Limb (tissue), 2 donors: ENCODE results near the gene CD320.
A peak's percentile ranks its signal among the peaks of the same experiment; 100 is the strongest.
"Not testable (repeated sequence)": the region's sequence is repeated elsewhere in the genome, so short reads cannot be mapped to it uniquely, and the experiment has no call there.

Source experiments
- DNase-seq, 2 donors: peaks; one replicate each; pipeline ENCODE4 v3.0.0-alpha.2; 2016; ENCODE audit errors: extremely low spot score in 2 of 2

CD320 gene

GRCh38 chr19:8333767-8334457 lies 25.8 kb upstream of the CD320 start:
- DNase-seq, result no peak

GRCh38 chr19:8332976-8333766 lies 25.0 kb upstream of the CD320 start:
- DNase-seq, result no peak

DNA sequence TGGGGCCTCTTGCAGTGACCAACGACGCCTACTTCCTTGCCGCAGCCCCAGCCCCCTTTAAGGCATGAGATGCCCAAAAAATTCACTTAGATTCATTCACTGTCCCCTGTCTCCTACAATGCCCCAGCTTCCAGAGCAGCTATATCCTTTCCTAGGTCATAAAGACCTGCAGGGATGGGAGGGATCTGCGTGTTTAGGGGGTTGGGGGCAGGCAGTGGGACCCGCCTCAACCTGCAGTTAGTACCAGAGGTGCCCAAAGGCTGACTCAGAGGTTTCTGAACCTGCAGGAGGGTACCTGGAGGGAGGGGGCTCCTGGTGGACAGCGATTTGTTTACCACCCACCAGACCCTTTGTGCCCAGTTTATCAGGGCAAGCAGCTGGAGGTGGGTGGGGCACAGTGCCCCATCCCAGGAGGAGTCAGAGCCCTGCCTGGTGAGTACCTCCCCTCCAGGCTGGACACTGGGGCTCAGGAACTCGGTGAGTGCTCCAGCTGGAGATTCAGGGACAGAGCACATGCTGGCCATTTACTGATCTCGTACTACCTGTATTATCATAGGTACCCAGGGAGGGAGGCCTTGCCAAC lies 23.2 kb upstream of the CD320 start:
- DNase-seq, result no peak

- no peak for DNase-seq
These were observed 21.8 kb upstream of the CD320 start for GRCh38 chr19:8329996-8330395.

DNA sequence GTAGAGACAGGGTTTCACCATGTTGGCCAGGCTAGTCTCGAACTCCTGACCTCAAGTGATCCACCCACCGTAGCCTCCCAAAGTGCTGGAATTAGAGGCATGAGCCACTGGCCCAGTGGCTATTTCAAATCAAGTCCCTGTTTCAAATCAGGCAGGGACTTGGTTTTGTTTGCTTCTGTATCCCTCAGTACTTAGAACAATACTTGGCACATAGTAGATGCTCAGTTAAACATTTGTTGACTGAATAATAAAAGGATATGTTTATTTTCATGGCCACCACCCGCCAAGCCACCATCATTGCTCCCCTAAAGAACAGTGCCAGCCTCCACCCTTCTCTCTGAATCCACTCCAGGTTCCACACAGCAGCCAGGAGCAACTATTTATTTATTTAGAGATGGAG lies 17.3 kb upstream of the CD320 start:
- DNase-seq, result no peak

DNA sequence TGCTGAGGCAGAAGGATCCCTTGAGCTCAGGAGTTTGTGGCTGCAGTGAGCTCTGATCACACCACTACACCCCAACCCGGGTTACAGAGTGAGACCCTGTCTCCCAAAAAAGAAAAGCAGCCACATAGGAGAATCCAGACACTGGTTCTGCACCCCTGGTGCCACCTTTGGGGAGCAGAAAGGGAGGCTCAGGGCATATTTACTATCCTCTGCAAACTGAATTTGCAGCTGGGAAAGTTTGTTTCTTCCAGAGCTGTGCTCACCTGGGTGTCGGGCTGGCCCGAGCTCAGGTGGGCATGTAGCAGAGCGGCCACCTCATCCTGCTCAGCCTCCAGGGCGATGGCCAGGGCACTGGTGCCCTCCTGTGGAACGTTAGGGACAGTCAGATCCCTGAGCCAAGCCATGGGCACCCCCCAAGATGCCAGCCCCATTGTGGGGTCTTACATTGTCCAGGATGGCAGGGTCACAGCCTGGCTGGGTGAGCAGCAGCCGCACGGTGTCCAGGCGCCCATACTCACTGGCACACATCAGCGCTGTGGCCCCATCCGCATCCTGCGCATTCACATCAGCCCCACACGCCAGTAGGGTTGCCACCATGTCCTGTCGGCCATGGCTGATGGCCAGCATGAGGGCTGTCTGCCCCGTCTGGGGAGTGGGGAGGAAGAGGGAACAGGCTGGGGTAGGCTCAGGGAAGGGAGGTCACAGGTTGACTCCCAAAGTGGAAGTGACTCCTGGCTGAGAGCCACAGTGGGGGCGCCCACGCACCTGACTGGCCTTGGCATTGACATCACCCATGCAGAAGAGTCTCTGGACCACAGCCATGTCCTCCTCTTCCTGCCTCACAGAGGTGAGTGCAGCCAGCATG lies 16.3 kb upstream of the CD320 start:
- no peak for DNase-seq

DNA sequence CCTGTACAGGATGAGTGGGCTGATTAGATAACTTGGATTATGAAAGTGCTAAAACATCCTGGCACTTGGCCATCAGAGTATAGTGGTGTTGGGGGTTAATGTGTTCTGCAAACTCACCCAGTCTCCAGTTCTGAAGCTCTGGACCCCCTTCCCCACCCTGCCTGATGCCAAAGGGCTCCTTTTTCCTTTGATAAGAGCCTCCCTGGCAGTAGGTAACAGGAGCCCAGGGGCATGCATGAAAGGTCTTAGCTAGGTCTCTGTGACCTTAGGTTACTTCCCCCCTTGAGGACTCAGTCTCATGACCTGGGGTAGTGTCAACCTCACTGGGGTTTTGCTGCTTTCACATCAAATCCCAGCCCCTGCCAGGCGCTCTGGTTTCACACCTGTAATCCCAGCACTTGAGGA lies 15.6 kb upstream of the CD320 start:
- no peak for DNase-seq

GRCh38 chr19:8322638-8322997 lies 14.5 kb upstream of the CD320 start:
- DNase-seq, result no peak

DNA sequence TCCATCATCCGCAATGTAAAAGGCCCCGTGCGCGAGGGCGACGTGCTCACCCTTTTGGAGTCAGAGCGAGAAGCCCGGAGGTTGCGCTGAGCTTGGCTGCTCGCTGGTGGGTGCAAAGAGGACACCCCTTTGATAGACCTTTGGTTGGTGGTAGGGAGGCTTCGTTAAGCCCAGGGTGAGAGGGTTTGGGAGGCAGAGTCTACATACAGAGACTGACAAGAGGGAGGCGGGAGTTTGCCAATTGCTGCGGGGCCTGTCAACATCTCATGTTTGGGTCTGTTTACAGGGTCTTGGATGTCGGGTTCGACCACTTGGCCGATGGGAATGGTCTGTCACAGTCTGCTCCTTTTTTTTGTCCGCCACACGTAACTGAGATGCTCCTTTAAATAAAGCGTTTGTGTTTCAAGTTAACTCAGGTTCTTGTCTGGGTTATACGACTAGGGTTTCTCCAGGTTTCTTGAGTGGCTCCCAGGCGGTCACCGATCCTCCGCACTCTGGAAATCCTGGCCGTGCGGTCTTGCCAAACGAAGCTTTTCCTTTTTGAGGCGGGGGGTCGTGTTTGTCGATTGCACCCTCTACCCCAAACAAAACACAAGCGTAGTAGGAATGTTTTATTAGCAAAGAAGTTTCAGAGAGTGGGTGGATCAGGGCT lies 14.0 kb upstream of the CD320 start:
- DNase-seq, result no peak

DNA sequence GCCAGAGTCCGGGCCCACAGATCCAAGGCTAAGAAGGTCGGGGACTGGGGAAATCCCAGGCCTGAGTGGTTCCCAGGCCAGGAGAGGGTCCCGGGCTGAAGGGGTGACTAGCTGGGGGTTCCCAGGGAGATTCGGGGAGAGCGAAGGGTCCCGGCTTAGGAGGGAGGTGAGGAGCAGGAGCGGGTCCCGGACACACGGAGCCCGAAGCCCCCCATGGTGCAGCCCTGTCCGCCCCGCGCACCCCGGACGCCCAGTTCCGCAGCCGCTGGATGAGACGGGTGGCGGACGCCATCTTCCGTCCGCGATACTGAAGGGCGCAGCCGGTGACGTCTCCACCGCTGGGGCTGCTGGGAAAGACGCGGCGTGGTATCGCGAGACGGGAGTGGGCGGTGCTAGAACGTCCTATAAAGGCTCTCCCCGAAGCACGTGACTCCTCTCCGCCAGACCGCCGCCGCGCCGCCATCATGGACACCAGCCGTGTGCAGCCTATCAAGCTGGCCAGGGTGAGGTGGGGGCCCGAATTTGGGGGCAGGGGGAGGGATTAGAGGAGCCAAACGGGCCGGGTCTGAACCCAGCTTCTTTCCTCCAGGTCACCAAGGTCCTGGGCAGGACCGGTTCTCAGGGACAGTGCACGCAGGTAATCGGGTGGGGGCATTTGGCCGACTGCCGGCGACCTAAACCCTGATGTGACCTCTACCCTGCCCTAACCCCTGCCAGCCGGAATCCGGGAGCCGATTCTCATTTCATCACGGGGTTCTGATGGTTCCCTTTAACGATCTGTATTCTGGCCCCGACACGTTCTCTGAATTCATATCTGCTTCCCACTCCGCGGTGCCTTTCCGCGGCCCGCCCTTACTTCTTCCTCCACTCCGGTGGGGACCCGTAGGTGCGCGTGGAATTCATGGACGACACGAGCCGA lies 13.2 kb upstream of the CD320 start, which contains the start of the genes NDUFA7 and RPS28:
Gene NDUFA7 (minus strand): TSS at position 309 of the 919 bp plus-strand sequence. CDS start 17 bp downstream, at position 292.
Gene RPS28 (plus strand): TSS at position 430 of the 919 bp plus-strand sequence. CDS start 35 bp downstream, at position 465.
- DNase-seq, result peak; percentile 97 to 99

DNA sequence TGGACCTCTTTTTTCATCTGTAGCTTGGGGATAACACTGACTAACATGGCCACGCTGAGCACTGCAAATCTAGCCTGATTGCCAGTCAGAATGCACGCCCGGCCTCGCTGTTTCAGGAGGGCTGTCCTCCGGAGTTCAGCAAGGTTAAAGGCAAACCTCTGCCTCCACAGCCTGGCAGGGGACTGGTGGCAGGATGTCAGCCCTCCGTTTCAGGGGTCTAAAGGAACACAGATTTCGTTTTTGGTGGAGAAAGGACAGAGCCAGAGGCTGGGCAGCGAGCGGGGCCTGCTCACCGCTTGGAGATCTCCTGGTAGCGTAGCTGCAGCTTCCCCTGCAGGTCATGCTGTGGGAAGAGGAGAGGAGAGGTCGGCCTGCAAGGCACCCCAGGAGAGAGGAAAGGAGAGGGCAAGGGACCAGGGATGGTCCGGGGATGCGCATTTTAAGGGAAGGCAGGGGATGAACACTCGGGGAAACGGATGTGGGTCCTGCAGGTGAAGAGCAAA lies 12.5 kb upstream of the CD320 start:
- no peak for DNase-seq

- DNase-seq, result no peak
These were observed 11.8 kb upstream of the CD320 start for GRCh38 chr19:8319807-8320520.

DNA sequence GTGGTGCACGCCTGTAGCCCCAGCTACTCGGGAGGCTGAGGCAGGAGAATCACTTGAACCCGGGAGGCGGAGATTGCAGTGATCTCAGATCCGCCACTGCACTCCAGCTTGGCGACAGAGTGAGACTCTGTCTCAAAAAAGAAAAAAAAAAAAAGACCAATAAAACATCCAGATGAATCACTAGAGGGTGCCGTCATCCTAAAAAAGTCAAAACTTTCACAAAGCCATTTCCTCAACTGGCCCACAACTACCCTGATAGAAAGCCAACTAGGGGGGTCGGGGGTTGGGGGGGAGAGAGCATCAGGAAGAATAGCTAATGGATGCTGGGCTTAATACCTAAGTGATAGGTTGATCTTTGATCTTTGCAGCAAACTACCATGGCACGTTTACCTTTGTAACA lies 10.7 kb upstream of the CD320 start:
- DNase-seq, result not testable (repeated sequence)

GRCh38 chr19:8316351-8317125 lies 8.4 kb upstream of the CD320 start:
- no peak for DNase-seq

DNA sequence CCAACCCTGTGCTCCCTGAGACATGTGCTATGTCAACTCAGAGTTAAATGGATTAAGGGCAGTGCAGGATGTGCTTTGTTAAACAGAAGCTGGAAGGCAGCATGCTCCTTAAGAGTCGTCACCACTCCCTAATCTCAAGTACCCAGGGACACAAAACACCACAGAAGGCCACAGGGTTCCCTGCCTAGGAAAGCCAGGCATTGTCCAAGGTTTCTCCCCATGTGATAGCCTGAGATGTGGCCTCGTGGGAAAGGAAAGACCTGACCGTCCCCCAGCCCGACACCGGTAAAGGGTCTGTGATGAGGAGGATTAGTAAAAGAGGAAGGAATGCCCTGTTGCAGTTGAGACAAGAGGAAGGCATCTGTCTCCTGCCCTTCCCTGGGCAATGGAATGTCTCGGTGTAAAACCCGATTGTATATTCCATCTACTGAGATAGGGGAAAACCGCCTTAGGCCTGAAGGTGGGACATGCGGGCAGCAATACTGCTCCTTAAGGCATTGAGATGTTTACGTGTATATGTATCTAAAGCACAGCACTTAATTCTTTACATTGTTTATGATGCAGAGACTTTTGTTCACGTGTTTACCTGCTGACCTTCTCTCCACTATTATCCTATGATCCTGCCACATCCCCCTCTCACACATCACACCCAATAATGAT lies 7.0 kb upstream of the CD320 start:
- DNase-seq, result not testable (repeated sequence)

GRCh38 chr19:8311461-8312260 lies 3.5 kb upstream of the CD320 start:
- no peak for DNase-seq
